K562 (cell line): ENCODE measurements around the gene HNRNPA2B1. TPM values are rescaled to one million over a fixed set of nuclear protein-coding genes. Genes with fewer than 3 reads are reported as not detected.

Source experiments
- BCLAF1 ChIP-seq, 2 experiments: fragments of 450-650 bp in 1 of 2; IDR thresholded peaks; 2 replicates each; pipeline ENCODE4 v1.6.1; 2011 to 2017; ENCODE audit warnings: low read depth in 2 of 2, antibody characterized with exemption in 1 of 2, borderline replicate concordance in 1 of 2, low read length in 1 of 2, mild to moderate bottlenecking in 1 of 2, mixed read lengths in 1 of 2; ENCODE audit not compliant: control insufficient read depth in 1 of 2
- BCOR ChIP-seq: fragments of 450-650 bp; IDR thresholded peaks from 2 replicates; pipeline ENCODE4 v1.6.1; 2016
- CBX1 ChIP-seq: sonication (generic); IDR thresholded peaks from 2 replicates; pipeline ENCODE4 v1.6.1; 2016; ENCODE audit warnings: antibody characterized with exemption, low read depth, mild to moderate bottlenecking
- EHMT2 ChIP-seq: fragments of 450-650 bp; IDR thresholded peaks from 2 replicates; pipeline ENCODE4 v1.6.1; 2018; ENCODE audit warnings: antibody characterized with exemption
- EP300 ChIP-seq: IDR thresholded peaks from 2 replicates; pipeline ENCODE4 v1.6.1; 2012; ENCODE audit warnings: low read length, improper control_type of control experiment
- MCM2 ChIP-seq: fragments of 450-650 bp; IDR thresholded peaks from 2 replicates; pipeline ENCODE4 v1.6.1; 2017; ENCODE audit warnings: low read depth, mild to moderate bottlenecking
- MTA3 ChIP-seq: fragments of 450-650 bp; formaldehyde crosslinking; IDR thresholded peaks from 2 replicates; pipeline ENCODE4 v1.6.1; 2017; ENCODE audit warnings: mild to moderate bottlenecking, borderline replicate concordance
- NR2C1 ChIP-seq, 2 experiments: fragments of 450-650 bp; IDR thresholded peaks; 2 replicates each; pipeline ENCODE4 v1.6.1; 2017; ENCODE audit warnings: mild to moderate bottlenecking in 2 of 2, antibody characterized with exemption in 1 of 2, inconsistent platforms in 1 of 2, missing compliant biosample characterization in 1 of 2, missing genetic modification characterization in 1 of 2
- NR4A1 ChIP-seq, 2 experiments: fragments of 250-450 bp in 1 of 2; fragments of 450-650 bp in 1 of 2; sonication (Bioruptor Pico) in 1 of 2; IDR thresholded peaks; 2 replicates each; pipeline versions ENCODE4 v1.4.0 to v1.6.1; 2016 to 2020; ENCODE audit warnings: mild to moderate bottlenecking in 2 of 2, missing compliant biosample characterization in 1 of 2, missing genetic modification characterization in 1 of 2, moderate library complexity in 1 of 2
- POLR2AphosphoS5 ChIP-seq: IDR thresholded peaks from 2 replicates; pipeline ENCODE4 v1.6.1; 2011; ENCODE audit warnings: mild to moderate bottlenecking, low read depth, low read length, moderate library complexity; ENCODE audit not compliant: control insufficient read depth, insufficient read depth
- PYGO2 ChIP-seq: fragments of 450-650 bp; IDR thresholded peaks from 2 replicates; pipeline ENCODE4 v1.6.1; 2016; ENCODE audit warnings: mild to moderate bottlenecking, missing genetic modification characterization, moderate library complexity, missing compliant biosample characterization
- RHOXF2B ChIP-seq: fragments of 250-450 bp; sonication (Bioruptor Pico); conservative IDR thresholded peaks from 2 replicates; pipeline ENCODE4 v1.5.1; 2021
- SUPT5H ChIP-seq: fragments of 450-650 bp; IDR thresholded peaks from 2 replicates; pipeline ENCODE4 v1.6.1; 2016
- TAF1 ChIP-seq: IDR thresholded peaks from 2 replicates; pipeline ENCODE4 v1.6.1; 2011; ENCODE audit warnings: mild to moderate bottlenecking, low read length, moderate library complexity; ENCODE audit not compliant: insufficient read depth, control insufficient read depth, severe bottlenecking; ENCODE audit errors: extremely low read depth
- ZBTB9 ChIP-seq: fragments of 450-650 bp; formaldehyde crosslinking; IDR thresholded peaks from 2 replicates; pipeline ENCODE4 v1.4.0; 2020; ENCODE audit warnings: mild to moderate bottlenecking, moderate library complexity
- ZNF274 ChIP-seq: IDR thresholded peaks from 2 replicates; pipeline ENCODE4 v1.6.1; 2011; ENCODE audit warnings: low read depth, mild to moderate bottlenecking, low read length, moderate library complexity, borderline replicate concordance
- ZNF583 ChIP-seq: fragments of 250-450 bp; sonication (Bioruptor Pico); IDR thresholded peaks from 2 replicates; pipeline ENCODE4 v1.4.0; 2020
- ZNF79 ChIP-seq: fragments of 250-450 bp; sonication (Bioruptor Pico); IDR thresholded peaks from 2 replicates; pipeline ENCODE4 v1.4.0; 2020; ENCODE audit warnings: low read depth, mild to moderate bottlenecking, moderate library complexity
- polyA plus RNA-seq, 8 experiments: library from polyadenylated mRNA; depleted of rRNA in 4 of 8; stranded (reverse) in 5 of 8; unstranded in 3 of 8; fragments of >200 nt; fragmentation: Nextera tagmentation in 2 of 8; fragmentation: Illumina TruSeq in 1 of 8; extraction: Ambion mirVana in 2 of 8; extraction: Trizol in 1 of 8; gene quantifications; 2 replicates each; pipeline versions ENCODE4 v1.2.1 to v1.2.3, GENCODE V29; 2011 to 2014; ENCODE audit warnings: inconsistent platforms in 1 of 8, missing spikeins in 1 of 8
- total RNA-seq, 7 experiments: library from RNA; depleted of rRNA in 6 of 7; stranded (reverse); fragments of >200 nt in 6 of 7; fragmentation: Illumina TruSeq in 2 of 7; extraction: Trizol in 2 of 7; gene quantifications; 2 replicates each; pipeline versions ENCODE4 v1.2.1 to v1.2.3, GENCODE V29; 2011 to 2021; ENCODE audit warnings: low replicate concordance in 1 of 7
- TF ChIP-seq, protein P1 (sequence below): fragments of 250-450 bp; sonication (Bioruptor Pico); IDR thresholded peaks from 2 replicates; pipeline ENCODE4 v1.4.0; 2020; ENCODE audit warnings: mild to moderate bottlenecking, moderate library complexity
- TF ChIP-seq, protein P2 (sequence below): fragments of 250-450 bp; sonication (Bioruptor Pico); IDR thresholded peaks from 2 replicates; pipeline ENCODE4 v1.5.0; 2020; ENCODE audit warnings: mild to moderate bottlenecking

The HNRNPA2B1 gene
- total and polyA plus RNA-seq, 9 of the 15 experiments (the other 6 are each of a cell fraction or from before 2014, with no cell fraction given) = 630 to 1,989 (median 865) TPM

DNA sequence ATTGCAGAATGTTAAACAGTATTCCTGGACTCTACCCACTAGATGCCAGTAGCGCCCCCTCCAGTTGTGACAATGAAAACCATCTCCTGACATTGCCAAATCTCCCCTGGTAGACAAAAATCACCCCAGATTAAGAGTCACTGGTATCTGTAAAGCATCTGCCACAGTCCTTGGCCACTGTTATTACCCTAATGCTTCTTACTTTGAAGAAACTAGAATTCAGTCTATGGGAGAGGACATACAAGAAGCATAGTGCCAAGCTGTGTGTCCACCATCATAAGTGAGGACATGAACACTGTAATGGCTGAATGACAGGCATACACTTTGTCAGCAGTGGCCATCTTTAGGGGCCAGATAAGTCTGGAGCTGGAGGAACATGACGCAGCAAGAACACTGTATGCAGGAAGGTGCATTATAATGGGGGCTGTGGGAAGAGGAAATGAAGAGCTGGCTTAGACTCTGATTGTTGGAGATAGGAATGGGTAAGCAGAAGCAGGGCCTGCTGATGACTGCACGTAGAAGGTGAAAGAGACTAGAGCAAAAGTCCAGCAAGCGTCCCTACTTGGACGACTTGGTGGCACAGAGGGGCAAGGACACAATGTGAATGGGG lies 33.5 kb upstream of the HNRNPA2B1 start (continued):
- TF ChIP-seq, protein P1, sequence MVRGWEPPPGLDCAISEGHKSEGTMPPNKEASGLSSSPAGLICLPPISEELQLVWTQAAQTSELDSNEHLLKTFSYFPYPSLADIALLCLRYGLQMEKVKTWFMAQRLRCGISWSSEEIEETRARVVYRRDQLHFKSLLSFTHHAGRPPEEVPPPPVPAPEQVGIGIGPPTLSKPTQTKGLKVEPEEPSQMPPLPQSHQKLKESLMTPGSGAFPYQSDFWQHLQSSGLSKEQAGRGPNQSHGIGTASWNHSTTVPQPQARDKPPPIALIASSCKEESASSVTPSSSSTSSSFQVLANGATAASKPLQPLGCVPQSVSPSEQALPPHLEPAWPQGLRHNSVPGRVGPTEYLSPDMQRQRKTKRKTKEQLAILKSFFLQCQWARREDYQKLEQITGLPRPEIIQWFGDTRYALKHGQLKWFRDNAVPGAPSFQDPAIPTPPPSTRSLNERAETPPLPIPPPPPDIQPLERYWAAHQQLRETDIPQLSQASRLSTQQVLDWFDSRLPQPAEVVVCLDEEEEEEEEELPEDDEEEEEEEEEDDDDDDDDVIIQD = no peak
- no peak; the same call in 1 of the 2 replicates for TF ChIP-seq RHOXF2B
- TF ChIP-seq CBX1 = no peak
- TF ChIP-seq ZBTB9 (CRISPR knock-in tag) = peak; percentile 97
- TF ChIP-seq EP300 = peak; percentile 77
- no peak for TF ChIP-seq MCM2
- TF ChIP-seq ZNF79 = 0 out of 2 replicates have a peak, but pooled peaks have one; percentile 15
- TF ChIP-seq ZNF274 = no peak
- peak; percentile 45 for TF ChIP-seq TAF1
- no peak for TF ChIP-seq NR2C1 (IDR thresholded peaks at IDR 0.05)
- TF ChIP-seq NR2C1 (tag; IDR thresholded peaks at IDR 0.05) = peak; percentile 65; the same call in 1 of the 2 replicates
- 0 out of 2 replicates have a peak, but pooled peaks have one; percentile 52 for TF ChIP-seq MTA3
- TF ChIP-seq POLR2AphosphoS5 = no peak
- TF ChIP-seq NR4A1 (CRISPR knock-in tag; IDR thresholded peaks at IDR 0.05) = peak; percentile 33; the same call in 1 of the 2 replicates
- peak; percentile 93 for TF ChIP-seq NR4A1 (tag; IDR thresholded peaks at IDR 0.05)
- TF ChIP-seq SUPT5H = 0 out of 2 replicates have a peak, but pooled peaks have one; percentile 36
- TF ChIP-seq BCLAF1 (IDR thresholded peaks at IDR 0.05; ENCODE audit: borderline replicate concordance in 1 of 2, control insufficient read depth in 1 of 2, low read depth in 2 of 2, low read length in 1 of 2) = no peak
- TF ChIP-seq PYGO2 (tag) = peak; percentile 38; the same call in 1 of the 2 replicates
- TF ChIP-seq, protein P2, sequence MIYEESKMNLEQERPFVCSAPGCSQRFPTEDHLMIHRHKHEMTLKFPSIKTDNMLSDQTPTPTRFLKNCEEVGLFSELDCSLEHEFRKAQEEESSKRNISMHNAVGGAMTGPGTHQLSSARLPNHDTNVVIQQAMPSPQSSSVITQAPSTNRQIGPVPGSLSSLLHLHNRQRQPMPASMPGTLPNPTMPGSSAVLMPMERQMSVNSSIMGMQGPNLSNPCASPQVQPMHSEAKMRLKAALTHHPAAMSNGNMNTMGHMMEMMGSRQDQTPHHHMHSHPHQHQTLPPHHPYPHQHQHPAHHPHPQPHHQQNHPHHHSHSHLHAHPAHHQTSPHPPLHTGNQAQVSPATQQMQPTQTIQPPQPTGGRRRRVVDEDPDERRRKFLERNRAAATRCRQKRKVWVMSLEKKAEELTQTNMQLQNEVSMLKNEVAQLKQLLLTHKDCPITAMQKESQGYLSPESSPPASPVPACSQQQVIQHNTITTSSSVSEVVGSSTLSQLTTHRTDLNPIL (CRISPR knock-in tag) = 0 out of 2 replicates have a peak, but pooled peaks have one; percentile 16
- TF ChIP-seq EHMT2 = peak; percentile 89
- TF ChIP-seq BCOR = peak; percentile 57; the same call in 1 of the 2 replicates
- peak; percentile 87 for TF ChIP-seq ZNF583 (CRISPR knock-in tag)
